Measurements from ENCODE around the gene NUDT1. TPM values are rescaled to one million over a fixed set of nuclear protein-coding genes. Genes with fewer than 3 reads are reported as not detected.

Gene NUDT1
- total and polyA plus RNA-seq, 2 donors (not counting 3 experiments of a cell fraction or from before 2014, with no cell fraction given) = 23.9 to 25.9 TPM

DNA sequence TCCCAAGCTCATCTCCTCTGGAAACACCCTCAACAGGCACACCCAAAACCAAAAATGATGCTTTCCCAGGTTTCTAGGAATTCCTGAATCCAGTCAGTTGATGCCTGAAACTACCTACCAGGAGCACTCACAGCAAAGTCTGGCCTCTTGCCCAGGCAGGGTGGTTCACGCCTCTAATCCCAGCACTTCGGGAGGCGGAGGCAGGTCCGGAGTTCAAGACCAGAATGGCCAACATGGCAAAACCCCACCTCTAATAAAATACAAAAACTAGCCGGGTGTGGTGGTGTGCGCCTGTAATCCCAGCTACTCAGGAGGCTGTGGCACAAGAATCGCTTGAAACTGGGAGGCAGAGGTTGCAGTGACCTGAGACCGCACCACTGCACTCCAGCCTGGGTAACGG lies 11.1 kb upstream of the NUDT1 start:
- POLR2A ChIA-PET = no interaction called here
- Histone ChIP-seq H4K20me1 (replicated peaks; ENCODE audit: control insufficient read depth, extremely low read depth, insufficient read depth, low read length) (no peaks in the 10 kb centered on the region), H3K36me3 (ENCODE audit: control insufficient read depth in 2 of 2, extremely low read depth in 1 of 2, insufficient read depth in 2 of 2, low read length in 2 of 2) (peaks cover 6 to 10% of the 10 kb centered on the region in 2 experiments), H3K9me1 (replicated peaks; ENCODE audit: control insufficient read depth, extremely low read depth, insufficient read depth, low read length) (no peaks in the 10 kb centered on the region), H3K4me3 (replicated peaks in 1 of 3; ENCODE audit: insufficient read depth in 1 of 3, low read depth in 1 of 3, low read length in 3 of 3) (no peak overlapping the region), H3K4me1 (ENCODE audit: control insufficient read depth, extremely low read depth, insufficient read depth, low read length) (peaks cover 22% of the 10 kb centered on the region), H3K27ac (ENCODE audit: insufficient read depth, low read depth, low read length) (no peak overlapping the region), H3K27me3 (ENCODE audit: control insufficient read depth in 2 of 2, insufficient read depth in 2 of 2, low read length in 2 of 2) (no peaks in the 10 kb centered on the region), H2AFZ (ENCODE audit: low read depth, low read length) (no peak overlapping the region), H3K9ac (replicated peaks; ENCODE audit: extremely low read depth, insufficient read depth, low read length) (no peak overlapping the region), H3K79me2 (ENCODE audit: control insufficient read depth, insufficient read depth, low read length) (peaks cover 25% of the 10 kb centered on the region), H3K4me2 (ENCODE audit: insufficient read depth, low read length) (no peak overlapping the region), H3K9me3 (replicated peaks; ENCODE audit: control insufficient read depth, insufficient read depth, low read length) (no peaks in the 10 kb centered on the region)
- intact Hi-C loops (cut with micrococcal nuclease) (no loop called here), dilution Hi-C loops (cut with MboI; ENCODE audit: extremely low pct_ligation_motif_present, low sequenced_read_pairs) (no loop called here)
- TF ChIP-seq FOS (IDR thresholded peaks at IDR 0.05; ENCODE audit: borderline replicate concordance, insufficient read depth, low read length) = no peak
- TF ChIP-seq JUN (IDR thresholded peaks at IDR 0.05; ENCODE audit: borderline replicate concordance, insufficient read depth, insufficient read length, low read depth) = no peak
- no peak for TF ChIP-seq GATA2 (IDR thresholded peaks at IDR 0.05; ENCODE audit: insufficient read depth, insufficient read length, low read depth, low read length)
- no peak for TF ChIP-seq MAX (IDR thresholded peaks at IDR 0.05; ENCODE audit: insufficient read depth, insufficient read length)
- DNase-seq (ENCODE audit: low read depth, low spot score) (no peak), FAIRE-seq (no peak)
- CTCF ChIA-PET = interaction anchor here (3.1 kb wide), 1 partner anchor 117 kb away, joined by 16 read pairs; no protein-coding TSS in a partner anchor
- BruUV-seq (replicated peaks) = no TSS peak

- intact Hi-C loops (cut with micrococcal nuclease) = loop anchor here (1.0 kb wide), 1 partner anchor 10 kb away; the partner anchor contains the start of genes MRM2 and NUDT1
- Histone ChIP-seq H2AFZ (ENCODE audit: low read depth, low read length) (peak overlapping the region; percentile 80), H3K27ac (ENCODE audit: insufficient read depth, low read depth, low read length) (peak overlapping the region; percentile 53), H4K20me1 (replicated peaks; ENCODE audit: control insufficient read depth, extremely low read depth, insufficient read depth, low read length) (no peaks in the 10 kb centered on the region), H3K27me3 (ENCODE audit: control insufficient read depth in 2 of 2, insufficient read depth in 2 of 2, low read length in 2 of 2) (no peaks in the 10 kb centered on the region), H3K4me1 (ENCODE audit: control insufficient read depth, extremely low read depth, insufficient read depth, low read length) (peaks cover 22% of the 10 kb centered on the region), H3K79me2 (ENCODE audit: control insufficient read depth, insufficient read depth, low read length) (peaks cover 23% of the 10 kb centered on the region), H3K9me1 (replicated peaks; ENCODE audit: control insufficient read depth, extremely low read depth, insufficient read depth, low read length) (no peaks in the 10 kb centered on the region), H3K9ac (replicated peaks; ENCODE audit: extremely low read depth, insufficient read depth, low read length) (peak overlapping the region; percentile 83), H3K9me3 (replicated peaks; ENCODE audit: control insufficient read depth, insufficient read depth, low read length) (no peaks in the 10 kb centered on the region), H3K36me3 (ENCODE audit: control insufficient read depth in 2 of 2, extremely low read depth in 1 of 2, insufficient read depth in 2 of 2, low read length in 2 of 2) (peaks cover 7 to 12% of the 10 kb centered on the region in 2 experiments), H3K4me2 (ENCODE audit: insufficient read depth, low read length) (peak overlapping the region; percentile 55), H3K4me3 (replicated peaks in 1 of 3; ENCODE audit: insufficient read depth in 1 of 3, low read depth in 1 of 3, low read length in 3 of 3) (peak overlapping the region; percentile 71 to 85 (median 79))
- POLR2A ChIA-PET = interaction anchor here (0.6 to 0.9 kb wide), 2 partner anchors 10 to 1501 kb away, joined by 3 read pairs; partner anchors contain the start of genes MRM2 and NUDT1
- FAIRE-seq (peak; percentile 31), DNase-seq (ENCODE audit: low read depth, low spot score) (peak; percentile 45)
- CTCF ChIA-PET = interaction anchor here (0.9 to 3.1 kb wide), 5 partner anchors 9 to 237 kb away, joined by 3 to 16 read pairs (median 3); partner anchors contain the start of genes MRM2 and NUDT1
- BruUV-seq (replicated peaks) = no TSS peak
- dilution Hi-C loops (cut with MboI; ENCODE audit: extremely low pct_ligation_motif_present, low sequenced_read_pairs) = no loop called here
- TF ChIP-seq EZH2 (IDR thresholded peaks at IDR 0.05; ENCODE audit: borderline replicate concordance, low read depth, low read length, severe bottlenecking) (no peak), MYC (IDR thresholded peaks at IDR 0.05; ENCODE audit: low read depth, low read length) (no peak)
These were observed 9.8 kb upstream of the NUDT1 start for GRCh38 chr7:2231992-2232765.

Measured in endothelial cell of umbilical vein (primary cell).